Hepatocyte (in vitro differentiated cells): ENCODE results near the gene COL5A1. TPM values are rescaled to one million over a fixed set of nuclear protein-coding genes. Genes with fewer than 3 reads are reported as not detected.

Experiments
- DNase-seq: peaks from one replicate; pipeline ENCODE4 v3.0.0-alpha.2; 2016; ENCODE audit warnings: low spot score
- H2AFZ ChIP-seq: fragments of 200-600 bp; sonication (generic); 2 replicates; pipeline ENCODE4 v1.6.0; 2016; ENCODE audit warnings: antibody characterized with exemption, mild to moderate bottlenecking
- H3K27ac ChIP-seq: fragments of 200-600 bp; sonication (generic); 2 replicates; pipeline ENCODE4 v1.5.1; 2016; ENCODE audit warnings: mild to moderate bottlenecking
- H3K27me3 ChIP-seq: fragments of 200-600 bp; sonication (generic); 2 replicates; pipeline ENCODE4 v1.6.1; 2016
- H3K36me3 ChIP-seq: fragments of 200-600 bp; sonication (generic); replicated peaks from 2 replicates; pipeline ENCODE4 v1.5.1; 2016; ENCODE audit warnings: low read depth; ENCODE audit not compliant: insufficient read depth
- H3K4me1 ChIP-seq: fragments of 200-600 bp; sonication (generic); 2 replicates; pipeline ENCODE4 v1.5.1; 2016; ENCODE audit warnings: mild to moderate bottlenecking, moderate library complexity; ENCODE audit not compliant: insufficient read depth
- H3K4me2 ChIP-seq: fragments of 200-600 bp; sonication (generic); 2 replicates; pipeline ENCODE4 v1.6.0; 2016
- H3K4me3 ChIP-seq: fragments of 200-600 bp; sonication (generic); 2 replicates; pipeline ENCODE4 v1.5.1; 2016; ENCODE audit warnings: mild to moderate bottlenecking
- H3K79me2 ChIP-seq: fragments of 200-600 bp; sonication (generic); 2 replicates; pipeline ENCODE4 v1.6.0; 2017; ENCODE audit warnings: mild to moderate bottlenecking
- H3K9me2 ChIP-seq: fragments of 200-600 bp; sonication (generic); replicated peaks from 2 replicates; pipeline ENCODE4 v1.6.0; 2017; ENCODE audit warnings: mild to moderate bottlenecking; ENCODE audit not compliant: insufficient read depth
- H3K9me3 ChIP-seq: fragments of 200-600 bp; sonication (generic); 2 replicates; pipeline ENCODE4 v1.5.1; 2016; ENCODE audit warnings: low read depth, mild to moderate bottlenecking
- H4K20me1 ChIP-seq: fragments of 200-600 bp; sonication (generic); 2 replicates; pipeline ENCODE4 v1.6.0; 2016; ENCODE audit warnings: mild to moderate bottlenecking; ENCODE audit not compliant: insufficient read depth, poor library complexity, severe bottlenecking
- EZH2 ChIP-seq: fragments of 200-600 bp; sonication (generic); IDR thresholded peaks from 2 replicates; pipeline ENCODE4 v1.6.1; 2016; ENCODE audit warnings: antibody characterized with exemption, mild to moderate bottlenecking, borderline replicate concordance
- EZH2phosphoT487 ChIP-seq: fragments of 200-600 bp; sonication (generic); IDR thresholded peaks from one replicate; pipeline ENCODE4 v1.6.1; 2018; ENCODE audit warnings: antibody characterized with exemption, mild to moderate bottlenecking, low read depth, moderate library complexity; ENCODE audit not compliant: unreplicated experiment, severe bottlenecking
- WGBS: methylation state at CpG from one replicate; pipeline ENCODE4 v1.1.6; 2016; ENCODE audit warnings: low lambda C conversion rate; ENCODE audit errors: missing lambda C conversion rate; 5-methylcytosine and 5-hydroxymethylcytosine counted together
- polyA plus RNA-seq: library from polyadenylated mRNA; unstranded; fragments of >200 nt; fragmentation: Nextera tagmentation; extraction: Ambion mirVana; gene quantifications from 2 replicates; pipeline ENCODE4 v1.2.1, GENCODE V29; 2016
- total RNA-seq: library from RNA; depleted of rRNA; stranded (reverse); fragments of >200 nt; gene quantifications from 2 replicates; pipeline ENCODE4 v1.2.3, GENCODE V29; 2014
- TF ChIP-seq, protein P1 (sequence below): fragments of 200-600 bp; sonication (generic); IDR thresholded peaks from 2 replicates; pipeline ENCODE4 v1.5.1; 2016; ENCODE audit warnings: antibody characterized with exemption, mild to moderate bottlenecking; ENCODE audit not compliant: poor library complexity

The COL5A1 gene
- total and polyA plus RNA-seq, 2 experiments from 2014 or later, result 342 to 347 TPM

DNA sequence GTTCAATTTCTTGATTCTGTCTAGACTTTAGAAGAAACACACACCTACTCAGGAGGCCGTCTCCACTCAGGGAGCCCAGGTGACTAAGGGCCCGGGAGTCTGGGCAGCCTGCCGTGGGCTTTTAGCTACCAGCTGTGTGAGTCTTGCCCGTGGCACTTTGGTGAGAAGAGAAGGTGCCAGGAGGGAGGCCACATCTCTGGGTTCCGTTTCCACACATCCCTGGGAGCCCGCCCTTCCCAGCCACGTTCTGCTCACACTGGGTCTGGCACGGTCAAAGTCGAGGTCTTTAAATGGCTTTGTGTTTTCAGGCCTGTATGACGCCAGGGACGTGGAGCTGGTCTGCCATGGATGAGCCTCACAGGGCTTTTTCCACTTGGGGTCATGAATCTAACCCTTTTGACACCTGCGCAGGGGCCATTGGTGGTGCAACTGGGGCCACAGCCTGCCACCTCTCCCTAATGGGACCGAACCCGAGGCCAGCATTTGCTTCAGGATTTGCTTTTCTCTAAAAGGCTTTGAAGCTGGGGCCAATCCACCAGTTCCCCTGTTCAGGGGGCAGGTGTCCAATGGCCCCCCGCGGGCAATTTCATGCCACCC, 221.8 kb downstream of the COL5A1 start:
- TF ChIP-seq EZH2phosphoT487, result no peak
- no peak for TF ChIP-seq EZH2
- TF ChIP-seq, protein P1, sequence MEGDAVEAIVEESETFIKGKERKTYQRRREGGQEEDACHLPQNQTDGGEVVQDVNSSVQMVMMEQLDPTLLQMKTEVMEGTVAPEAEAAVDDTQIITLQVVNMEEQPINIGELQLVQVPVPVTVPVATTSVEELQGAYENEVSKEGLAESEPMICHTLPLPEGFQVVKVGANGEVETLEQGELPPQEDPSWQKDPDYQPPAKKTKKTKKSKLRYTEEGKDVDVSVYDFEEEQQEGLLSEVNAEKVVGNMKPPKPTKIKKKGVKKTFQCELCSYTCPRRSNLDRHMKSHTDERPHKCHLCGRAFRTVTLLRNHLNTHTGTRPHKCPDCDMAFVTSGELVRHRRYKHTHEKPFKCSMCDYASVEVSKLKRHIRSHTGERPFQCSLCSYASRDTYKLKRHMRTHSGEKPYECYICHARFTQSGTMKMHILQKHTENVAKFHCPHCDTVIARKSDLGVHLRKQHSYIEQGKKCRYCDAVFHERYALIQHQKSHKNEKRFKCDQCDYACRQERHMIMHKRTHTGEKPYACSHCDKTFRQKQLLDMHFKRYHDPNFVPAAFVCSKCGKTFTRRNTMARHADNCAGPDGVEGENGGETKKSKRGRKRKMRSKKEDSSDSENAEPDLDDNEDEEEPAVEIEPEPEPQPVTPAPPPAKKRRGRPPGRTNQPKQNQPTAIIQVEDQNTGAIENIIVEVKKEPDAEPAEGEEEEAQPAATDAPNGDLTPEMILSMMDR, result no peak
- H3K4me3 ChIP-seq, result no peak overlapping the region
- DNase-seq, result no peak
- H3K36me3 ChIP-seq, result no peaks in the 10 kb centered on the region
- no peaks in the 10 kb centered on the region for H3K27me3 ChIP-seq
- H3K27ac ChIP-seq, result no peak overlapping the region
- H2AFZ ChIP-seq, result no peak overlapping the region
- no peak overlapping the region for H3K4me2 ChIP-seq
- WGBS, result 82% methylated on average over 14 of the region's 16 CpGs
- no peaks in the 10 kb centered on the region for H3K79me2 ChIP-seq
- H3K9me3 ChIP-seq, result no peaks in the 10 kb centered on the region
- H3K4me1 ChIP-seq, result no peaks in the 10 kb centered on the region
- H3K9me2 ChIP-seq, result no peaks in the 10 kb centered on the region
- H4K20me1 ChIP-seq, result no peaks in the 10 kb centered on the region

DNA sequence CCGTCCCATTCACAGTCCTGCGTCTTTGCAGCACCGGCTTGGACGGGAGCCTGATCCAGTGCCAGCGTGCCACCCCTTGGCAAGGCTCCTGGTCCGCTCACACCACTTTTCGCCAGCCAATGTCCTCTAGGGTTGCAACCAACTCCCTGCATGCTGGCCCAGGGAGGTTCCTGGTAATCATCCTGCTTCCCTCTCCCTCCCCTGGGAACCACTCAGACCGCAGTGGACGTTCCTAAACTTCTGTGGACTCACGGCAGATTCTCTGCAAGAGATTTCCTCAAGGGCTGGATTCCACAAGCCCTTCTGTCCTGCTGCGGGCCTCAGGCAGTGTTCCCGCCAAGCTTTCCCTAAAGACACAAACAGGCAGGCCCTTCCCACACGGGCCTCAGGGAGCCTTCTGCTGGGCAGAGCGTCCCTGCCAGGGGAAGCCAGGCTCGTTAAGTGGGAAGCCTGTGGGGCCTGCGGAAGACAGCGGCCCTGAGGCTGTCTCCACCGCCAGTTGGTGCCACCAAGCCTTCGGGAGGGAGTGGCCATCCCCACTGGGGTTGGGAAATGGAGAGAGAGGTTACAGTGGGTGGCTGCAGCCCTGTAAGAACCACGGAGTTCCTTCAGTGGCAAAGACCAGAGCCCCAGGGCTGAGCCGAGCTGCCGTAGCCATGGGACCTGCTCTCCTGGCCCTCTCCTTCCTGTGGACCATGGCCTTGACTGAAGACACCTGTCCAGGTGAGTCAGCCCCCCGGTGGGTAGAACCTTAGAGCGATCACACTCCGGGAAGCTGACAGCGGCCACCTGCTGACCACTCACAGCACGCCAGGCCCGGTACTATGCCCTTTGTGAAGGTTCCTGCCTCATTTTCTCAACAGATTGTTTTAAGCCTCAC, 222.6 kb downstream of the COL5A1 start:
- 85% methylated on average over 28 of the region's 28 CpGs for WGBS
- Histone ChIP-seq H3K27me3 (no peaks in the 10 kb centered on the region), H3K4me3 (no peak overlapping the region), H2AFZ (no peak overlapping the region), H3K27ac (no peak overlapping the region), H3K9me2 (no peaks in the 10 kb centered on the region), H3K4me1 (no peaks in the 10 kb centered on the region), H3K79me2 (no peaks in the 10 kb centered on the region), H4K20me1 (no peaks in the 10 kb centered on the region), H3K9me3 (no peaks in the 10 kb centered on the region), H3K36me3 (no peaks in the 10 kb centered on the region), H3K4me2 (no peak overlapping the region)
- DNase-seq, result no peak
- no peak for TF ChIP-seq EZH2phosphoT487
- no peak for TF ChIP-seq EZH2
- TF ChIP-seq, protein P1, result no peak

DNA sequence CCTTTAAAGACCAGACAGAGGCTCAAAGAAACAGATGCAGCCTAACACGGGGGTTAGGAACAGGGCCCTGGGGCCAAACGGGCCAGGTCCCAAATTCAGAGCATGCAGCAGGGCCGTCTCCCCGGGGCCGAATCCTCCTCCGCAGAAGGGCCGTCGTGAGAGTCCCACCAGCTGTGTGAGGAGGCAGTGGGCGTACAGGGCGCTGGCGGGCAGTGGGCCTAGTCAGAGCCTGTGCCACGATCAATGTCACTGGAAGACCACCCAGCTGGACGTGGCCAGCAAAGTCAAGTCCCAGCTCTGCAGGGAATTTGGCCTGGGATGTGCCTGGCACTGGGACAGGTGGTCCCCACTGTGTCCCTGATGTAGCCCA, 223.2 kb downstream of the COL5A1 start:
- H2AFZ ChIP-seq, result no peak overlapping the region

More for the DNA sequence above, 223.2 kb downstream of the COL5A1 start:
- Histone ChIP-seq H3K36me3 (no peaks in the 10 kb centered on the region), H3K4me2 (no peak overlapping the region), H3K4me3 (no peak overlapping the region), H3K9me2 (no peaks in the 10 kb centered on the region), H4K20me1 (no peaks in the 10 kb centered on the region), H3K27me3 (no peaks in the 10 kb centered on the region), H3K4me1 (no peaks in the 10 kb centered on the region), H3K27ac (no peak overlapping the region), H3K9me3 (no peaks in the 10 kb centered on the region), H3K79me2 (no peaks in the 10 kb centered on the region)
- 91% methylated on average over 13 of the region's 13 CpGs for WGBS
- TF ChIP-seq EZH2 (no peak), EZH2phosphoT487 (no peak)
- TF ChIP-seq, protein P1, result no peak
- no peak for DNase-seq
